ENCODE data around the gene GPA33.

DNA sequence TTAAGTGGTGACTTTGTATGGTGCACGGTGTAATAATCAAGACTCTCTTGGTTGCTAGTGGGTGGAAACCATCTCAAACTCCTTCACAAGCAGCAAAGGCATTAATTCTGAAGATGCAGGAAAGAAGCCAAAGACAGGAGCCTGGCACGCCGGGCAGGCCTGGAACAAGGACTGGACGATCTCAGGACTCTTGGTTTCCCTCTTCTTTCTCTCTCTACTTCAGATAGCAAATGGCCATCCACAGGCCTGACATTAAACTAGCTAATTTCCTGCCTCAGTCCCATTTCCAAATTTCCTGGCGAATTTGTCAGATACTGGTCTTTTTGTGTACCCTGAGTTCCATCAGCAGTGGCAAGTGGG is 31.9 kb upstream of the GPA33 start:
- no peak for TF ChIP-seq CTCF (IDR thresholded peaks at IDR 0.05)
- no peak for TF ChIP-seq POLR2A (IDR thresholded peaks at IDR 0.05)

All from uterus (tissue), 2 donors.